ENCODE measurements around the gene ETV2.

The ETV2 gene

DNA sequence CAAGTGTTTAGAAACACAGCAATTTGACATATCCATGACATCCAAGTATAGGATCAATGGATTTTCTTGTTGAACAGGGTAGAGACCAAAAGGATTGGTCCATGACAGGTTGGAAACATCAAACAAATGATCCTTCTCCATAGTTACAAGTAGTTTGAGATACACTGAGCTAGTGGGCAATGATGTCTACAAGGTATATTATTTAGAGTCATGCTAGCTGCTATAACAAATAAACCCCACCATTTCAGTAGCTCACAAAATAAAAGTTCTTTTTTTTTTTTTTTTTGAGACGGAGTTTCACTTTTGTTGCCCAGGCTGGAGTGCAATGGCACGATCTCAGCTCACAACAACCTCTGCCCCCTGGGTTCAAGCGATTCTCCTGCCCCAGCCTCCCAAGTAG lies 33.9 kb upstream of the ETV2 start:
- no peak overlapping the region for H3K4me3 ChIP-seq (ENCODE audit: low read depth, low read length)
- in situ Hi-C loops (cut with HindIII; ENCODE audit: low sequenced_read_pairs) = no loop called here
- TF ChIP-seq CTCF (IDR thresholded peaks at IDR 0.05; ENCODE audit: low read depth, low read length, missing control alignments) = no peak
- no peak for DNase-seq (ENCODE audit: low read depth)

GRCh38 chr19:35608251-35608650 lies 33.3 kb upstream of the ETV2 start:
- TF ChIP-seq CTCF (IDR thresholded peaks at IDR 0.05; ENCODE audit: low read depth, low read length, missing control alignments) = no peak
- H3K4me3 ChIP-seq (ENCODE audit: low read depth, low read length) = no peak overlapping the region
- DNase-seq (ENCODE audit: low read depth) = no peak
- in situ Hi-C loops (cut with HindIII; ENCODE audit: low sequenced_read_pairs) = no loop called here

- no peak overlapping the region for H3K4me3 ChIP-seq (ENCODE audit: low read depth, low read length)
- TF ChIP-seq CTCF (IDR thresholded peaks at IDR 0.05; ENCODE audit: low read depth, low read length, missing control alignments) = no peak
- no peak for DNase-seq (ENCODE audit: low read depth)
- in situ Hi-C loops (cut with HindIII; ENCODE audit: low sequenced_read_pairs) = no loop called here
Measured at GRCh38 chr19:35609851-35610353, 31.6 kb upstream of the ETV2 start.

DNA sequence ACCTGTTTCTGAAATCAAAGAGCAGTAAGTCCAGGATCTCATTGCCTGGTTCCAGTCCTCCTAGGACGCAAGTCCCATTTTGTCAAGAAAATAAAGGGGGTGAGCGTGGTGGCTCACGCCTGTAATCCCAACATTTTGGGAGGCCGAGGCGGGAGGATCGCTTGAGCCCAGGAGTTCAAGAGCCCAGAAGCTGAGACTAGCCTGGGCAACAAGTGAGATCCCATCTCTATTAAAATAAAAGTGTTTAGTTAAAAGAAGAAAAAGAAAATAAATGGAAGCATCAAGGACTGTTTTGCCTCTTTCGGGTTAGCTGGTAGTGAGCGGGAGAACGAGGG lies 29.4 kb upstream of the ETV2 start:
- peak overlapping the region; percentile 98 for H3K4me3 ChIP-seq (ENCODE audit: low read depth, low read length)
- DNase-seq (ENCODE audit: low read depth) = no peak
- no peak for TF ChIP-seq CTCF (IDR thresholded peaks at IDR 0.05; ENCODE audit: low read depth, low read length, missing control alignments)
- in situ Hi-C loops (cut with HindIII; ENCODE audit: low sequenced_read_pairs) = no loop called here

DNA sequence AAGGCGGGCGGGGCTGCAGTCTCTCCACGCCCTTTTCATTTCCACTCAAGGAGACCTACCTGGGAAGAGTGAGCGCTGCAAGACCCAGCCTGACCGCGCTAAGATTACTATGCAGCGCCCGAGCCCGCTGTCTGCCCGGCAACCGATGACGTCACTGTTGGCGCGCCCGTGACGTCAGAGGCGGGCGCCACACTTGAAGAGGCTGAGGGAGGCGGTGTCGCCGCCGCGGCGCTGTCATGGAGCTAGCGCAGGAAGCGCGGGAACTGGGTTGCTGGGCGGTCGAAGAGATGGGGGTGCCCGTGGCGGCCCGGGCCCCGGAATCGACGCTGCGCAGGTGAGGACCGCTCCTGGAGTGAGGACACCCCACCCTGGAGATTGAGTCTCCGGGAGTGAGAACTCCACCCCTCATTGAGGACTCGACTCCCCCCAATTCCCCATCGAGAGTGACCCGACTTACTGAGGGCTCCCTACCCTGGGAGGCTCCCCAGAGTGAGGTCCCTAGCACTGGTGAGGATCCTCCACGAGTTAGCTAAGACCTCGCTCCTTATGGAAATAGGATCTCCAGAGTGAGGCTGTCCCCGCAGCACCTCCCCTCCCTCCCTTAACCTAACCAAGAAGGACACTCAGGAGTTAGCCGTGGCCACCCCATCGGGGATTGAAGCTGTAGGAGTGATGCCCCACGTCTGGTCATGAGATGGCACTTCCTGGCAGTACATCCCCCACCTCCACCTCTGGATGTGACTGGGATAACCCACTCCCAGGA lies 28.8 kb upstream of the ETV2 start, which contains the start of gene HAUS5:
Gene HAUS5 (plus strand): TSS at position 177 of the 763 bp plus-strand sequence. CDS start 60 bp downstream, at position 237.
- TF ChIP-seq CTCF (IDR thresholded peaks at IDR 0.05; ENCODE audit: low read depth, low read length, missing control alignments) = no peak
- peak within 1 kb of the TSS; percentile 98 for H3K4me3 ChIP-seq (ENCODE audit: low read depth, low read length)
- DNase-seq (ENCODE audit: low read depth) = peak; percentile 75
- in situ Hi-C loops (cut with HindIII; ENCODE audit: low sequenced_read_pairs) = no loop called here

DNA sequence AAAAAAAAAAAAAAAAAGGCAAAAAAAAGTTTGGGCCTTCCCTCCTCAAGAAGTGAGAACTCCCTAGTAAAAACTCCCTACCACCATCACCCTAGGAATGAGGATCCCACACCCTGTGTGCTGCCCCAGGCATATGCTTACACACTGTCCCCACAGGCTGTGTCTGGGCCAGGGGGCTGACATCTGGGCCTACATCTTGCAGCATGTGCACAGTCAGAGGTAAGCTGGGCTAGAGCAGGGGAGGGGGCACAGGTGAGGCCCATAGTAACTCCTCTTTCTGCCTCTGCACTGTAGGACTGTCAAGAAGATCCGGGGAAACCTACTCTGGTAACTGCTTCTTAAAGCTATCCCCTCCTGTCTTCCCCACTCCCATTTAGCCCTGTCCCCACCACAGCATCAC lies 28.0 kb upstream of the ETV2 start:
- DNase-seq (ENCODE audit: low read depth) = no peak
- H3K4me3 ChIP-seq (ENCODE audit: low read depth, low read length) = no peak overlapping the region
- in situ Hi-C loops (cut with HindIII; ENCODE audit: low sequenced_read_pairs) = no loop called here
- TF ChIP-seq CTCF (IDR thresholded peaks at IDR 0.05; ENCODE audit: low read depth, low read length, missing control alignments) = no peak

Data from astrocyte of the cerebellum (primary cell).